ENCODE results near the gene ACLY. TPM values are rescaled to one million over a fixed set of nuclear protein-coding genes. Genes with fewer than 3 reads are reported as not detected.
"Not testable (repeated sequence)": the region's sequence is repeated elsewhere in the genome, so short reads cannot be mapped to it uniquely, and the experiment has no call there.

The ACLY gene
- total RNA-seq, 2 experiments from 2014 or later, result 186 to 220 TPM

GRCh38 chr17:41870627-41871026, 48.1 kb downstream of the ACLY start:
- H3K4me1 Mint-ChIP-seq, result peaks cover 22% of the 10 kb centered on the region
- ATAC-seq, result no peak
- CTCF ChIA-PET, result no interaction called here
- no peak overlapping the region for H3K4me3 Mint-ChIP-seq
- no peaks in the 10 kb centered on the region for H3K27me3 Mint-ChIP-seq
- no peak overlapping the region for H3K27ac Mint-ChIP-seq
- no peak for DNase-seq
- H3K9me3 Mint-ChIP-seq (ENCODE audit: low read depth), result no peaks in the 10 kb centered on the region
- H3K36me3 Mint-ChIP-seq, result peaks cover 60% of the 10 kb centered on the region

- Mint-ChIP-seq H3K4me1 (peaks cover 25% of the 10 kb centered on the region), H3K9me3 (ENCODE audit: low read depth) (no peaks in the 10 kb centered on the region), H3K27me3 (no peaks in the 10 kb centered on the region), H3K36me3 (peaks cover 59% of the 10 kb centered on the region), H3K27ac (peak overlapping the region; percentile 9), H3K4me3 (no peak overlapping the region)
- DNase-seq (no peak), ATAC-seq (no peak)
- CTCF ChIA-PET, result no interaction called here
Measured at GRCh38 chr17:41870097-41870496, 48.7 kb downstream of the ACLY start.

GRCh38 chr17:41869426-41869825, 49.3 kb downstream of the ACLY start:
- Mint-ChIP-seq H3K27me3 (no peaks in the 10 kb centered on the region), H3K4me3 (no peak overlapping the region), H3K36me3 (peaks cover 54% of the 10 kb centered on the region), H3K27ac (peak overlapping the region; percentile 74), H3K9me3 (ENCODE audit: low read depth) (no peaks in the 10 kb centered on the region), H3K4me1 (peaks cover 25% of the 10 kb centered on the region)
- ATAC-seq, result no peak
- DNase-seq, result no peak
- CTCF ChIA-PET, result no interaction called here

GRCh38 chr17:41868568-41868967, 50.2 kb downstream of the ACLY start:
- peaks cover 25% of the 10 kb centered on the region for H3K4me1 Mint-ChIP-seq
- CTCF ChIA-PET, result interaction anchor here (0.7 to 1.7 kb wide), 3 partner anchors 95 to 1554 kb away, joined by 3 to 4 read pairs (median 3); no protein-coding TSS in a partner anchor
- no peak for ATAC-seq
- DNase-seq, result no peak
- H3K27me3 Mint-ChIP-seq, result no peaks in the 10 kb centered on the region
- peaks cover 49% of the 10 kb centered on the region for H3K36me3 Mint-ChIP-seq
- H3K9me3 Mint-ChIP-seq (ENCODE audit: low read depth), result no peaks in the 10 kb centered on the region
- H3K27ac Mint-ChIP-seq, result peak overlapping the region; percentile 74
- H3K4me3 Mint-ChIP-seq, result no peak overlapping the region

GRCh38 chr17:41865596-41865893, 53.2 kb downstream of the ACLY start:
- no peaks in the 10 kb centered on the region for H3K9me3 Mint-ChIP-seq (ENCODE audit: low read depth)
- no peak for DNase-seq
- peaks cover 22% of the 10 kb centered on the region for H3K36me3 Mint-ChIP-seq
- peaks cover 28% of the 10 kb centered on the region for H3K4me1 Mint-ChIP-seq
- CTCF ChIA-PET, result interaction anchor here (0.7 to 2.7 kb wide), 8 partner anchors 9 to 169 kb away, joined by 3 to 7 read pairs (median 4); no protein-coding TSS in a partner anchor
- ATAC-seq, result no peak
- no peaks in the 10 kb centered on the region for H3K27me3 Mint-ChIP-seq
- H3K27ac Mint-ChIP-seq, result peak overlapping the region; percentile 81
- H3K4me3 Mint-ChIP-seq, result no peak overlapping the region

GRCh38 chr17:41864836-41865595, 53.7 kb downstream of the ACLY start, which contains the start of gene KLHL11:
Gene KLHL11 (minus strand): TSS chr17:41865423. CDS start chr17:41865370, 53 bp downstream.
- Mint-ChIP-seq H3K4me3 (no peak within 1 kb of the TSS), H3K4me1 (peaks cover 30% of the 10 kb centered on the region), H3K36me3 (peaks cover 20% of the 10 kb centered on the region), H3K27ac (peak within 1 kb of the TSS; percentile 81), H3K9me3 (ENCODE audit: low read depth) (no peaks in the 10 kb centered on the region), H3K27me3 (no peaks in the 10 kb centered on the region)
- ATAC-seq, result peak; percentile 94
- DNase-seq, result peak; percentile 92
- CTCF ChIA-PET, result interaction anchor here (0.7 to 2.7 kb wide), 12 partner anchors 9 to 202 kb away, joined by 3 to 7 read pairs (median 4); no protein-coding TSS in a partner anchor

- Mint-ChIP-seq H3K27ac (no peak overlapping the region), H3K4me1 (peaks cover 30% of the 10 kb centered on the region)
Measured at GRCh38 chr17:41864498-41864835, 54.3 kb downstream of the ACLY start.

GRCh38 chr17:41863074-41863848, 55.5 kb downstream of the ACLY start:
- Mint-ChIP-seq H3K36me3 (peaks cover 11% of the 10 kb centered on the region), H3K9me3 (ENCODE audit: low read depth) (no peaks in the 10 kb centered on the region), H3K27ac (no peak overlapping the region), H3K27me3 (no peaks in the 10 kb centered on the region), H3K4me3 (no peak overlapping the region), H3K4me1 (peaks cover 19% of the 10 kb centered on the region)
- peak; percentile 59 for DNase-seq
- CTCF ChIA-PET, result interaction anchor here (0.7 to 1.8 kb wide), 8 partner anchors 13 to 201 kb away, joined by 3 to 5 read pairs (median 4); partner anchors contain the start of genes ACLY and P3H4
- ATAC-seq, result no peak

More at GRCh38 chr17:41864498-41864835, 54.3 kb downstream of the ACLY start:
- Mint-ChIP-seq H3K9me3 (ENCODE audit: low read depth) (no peaks in the 10 kb centered on the region), H3K27me3 (no peaks in the 10 kb centered on the region), H3K4me3 (no peak overlapping the region), H3K36me3 (peaks cover 18% of the 10 kb centered on the region)
- CTCF ChIA-PET, result interaction anchor here (0.7 to 2.7 kb wide), 13 partner anchors 10 to 202 kb away, joined by 3 to 7 read pairs (median 4); partner anchors contain the start of gene ACLY
- ATAC-seq, result no peak
- DNase-seq, result no peak

GRCh38 chr17:41860254-41860931, 58.4 kb downstream of the ACLY start:
- CTCF ChIA-PET, result interaction anchor here (0.9 kb wide), 1 partner anchor 75 kb away, joined by 3 read pairs; no protein-coding TSS in a partner anchor
- DNase-seq (no peak), ATAC-seq (no peak)
- H3K27me3 Mint-ChIP-seq, result no peaks in the 10 kb centered on the region
- no peak overlapping the region for H3K27ac Mint-ChIP-seq
- peaks cover 11% of the 10 kb centered on the region for H3K4me1 Mint-ChIP-seq
- no peak overlapping the region for H3K4me3 Mint-ChIP-seq
- H3K36me3 Mint-ChIP-seq, result peaks cover 1% of the 10 kb centered on the region
- no peaks in the 10 kb centered on the region for H3K9me3 Mint-ChIP-seq (ENCODE audit: low read depth)

- not testable (repeated sequence) for ATAC-seq; H3K27ac Mint-ChIP-seq; DNase-seq; H3K4me3 Mint-ChIP-seq; H3K27me3 Mint-ChIP-seq; H3K4me1 Mint-ChIP-seq; H3K9me3 Mint-ChIP-seq (ENCODE audit: low read depth)
- CTCF ChIA-PET, result interaction anchor here (0.8 kb wide), 2 partner anchors 10 to 17 kb away, joined by 3 read pairs; no protein-coding TSS in a partner anchor
- peaks cover 21% of the 10 kb centered on the region for H3K36me3 Mint-ChIP-seq
Measured at GRCh38 chr17:41851382-41851781, 67.4 kb downstream of the ACLY start.

- Mint-ChIP-seq H3K9me3 (ENCODE audit: low read depth) (no peaks in the 10 kb centered on the region), H3K4me1 (peaks cover 7% of the 10 kb centered on the region), H3K27ac (no peak overlapping the region), H3K27me3 (no peaks in the 10 kb centered on the region), H3K36me3 (peaks cover 15% of the 10 kb centered on the region), H3K4me3 (no peak overlapping the region)
- DNase-seq (no peak), ATAC-seq (no peak)
- CTCF ChIA-PET, result interaction anchor here (0.9 to 1.1 kb wide), 4 partner anchors 13 to 49 kb away, joined by 3 to 4 read pairs (median 4); partner anchors contain the start of gene KLHL11
Measured at GRCh38 chr17:41849251-41849990, 69.3 kb downstream of the ACLY start.

- Mint-ChIP-seq H3K27me3 (no peaks in the 10 kb centered on the region), H3K4me1 (peaks cover 7% of the 10 kb centered on the region), H3K27ac (no peak overlapping the region), H3K4me3 (no peak overlapping the region), H3K9me3 (ENCODE audit: low read depth) (no peaks in the 10 kb centered on the region), H3K36me3 (peaks cover 8% of the 10 kb centered on the region)
- no peak for DNase-seq
- CTCF ChIA-PET, result interaction anchor here (1.1 to 1.2 kb wide), 2 partner anchors 13 to 16 kb away, joined by 4 read pairs; partner anchors contain the start of gene KLHL11
- ATAC-seq, result no peak
Measured at GRCh38 chr17:41848788-41849187, 70.0 kb downstream of the ACLY start.
